GM12801 (cell line): ENCODE data around the gene MIB2.

Experiments
- TF ChIP-seq, protein P1 (sequence below): IDR thresholded peaks from one replicate; pipeline ENCODE4 v1.5.1; 2011; ENCODE audit warnings: control low read depth; ENCODE audit not compliant: insufficient read length; ENCODE audit errors: extremely low read depth

The MIB2 gene

DNA sequence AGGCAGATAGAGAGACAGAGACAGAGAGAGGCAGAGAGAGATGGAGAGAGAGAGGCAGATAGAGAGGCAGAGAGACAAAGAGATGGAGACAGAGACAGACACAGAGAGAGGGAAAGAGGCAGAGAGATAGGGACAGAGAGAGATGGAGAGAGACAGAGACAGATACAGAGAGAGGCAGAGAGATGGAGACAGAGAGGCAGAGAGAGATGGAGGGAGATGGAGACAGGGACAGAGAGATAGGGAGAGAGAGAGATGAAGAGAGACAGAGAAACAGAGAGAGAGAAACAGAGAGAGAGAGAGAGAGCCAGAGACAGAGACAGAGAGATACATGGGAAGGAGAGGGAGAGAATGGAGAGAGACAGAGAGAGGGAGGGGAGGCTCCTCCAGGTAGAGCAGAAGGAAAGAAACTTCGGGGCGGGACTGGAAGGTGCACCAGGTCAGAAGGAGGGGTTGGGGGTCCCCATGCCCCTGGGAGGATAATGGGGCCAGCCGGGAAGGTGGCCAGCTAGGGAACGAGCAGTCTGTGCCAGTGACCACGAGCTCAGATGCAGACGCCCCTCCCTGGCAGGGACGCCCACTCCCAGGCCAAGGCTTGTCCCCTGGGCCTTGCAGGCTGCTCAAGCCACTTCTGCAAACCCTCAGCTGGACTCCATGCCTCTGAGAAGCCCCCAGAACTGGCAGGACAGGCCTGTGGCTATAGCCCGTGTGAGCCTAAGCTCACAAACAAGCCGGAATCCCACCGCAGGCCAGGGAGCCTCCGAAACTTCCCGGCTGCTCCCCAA is 18.6 kb upstream of the MIB2 start:
- TF ChIP-seq, protein P1, sequence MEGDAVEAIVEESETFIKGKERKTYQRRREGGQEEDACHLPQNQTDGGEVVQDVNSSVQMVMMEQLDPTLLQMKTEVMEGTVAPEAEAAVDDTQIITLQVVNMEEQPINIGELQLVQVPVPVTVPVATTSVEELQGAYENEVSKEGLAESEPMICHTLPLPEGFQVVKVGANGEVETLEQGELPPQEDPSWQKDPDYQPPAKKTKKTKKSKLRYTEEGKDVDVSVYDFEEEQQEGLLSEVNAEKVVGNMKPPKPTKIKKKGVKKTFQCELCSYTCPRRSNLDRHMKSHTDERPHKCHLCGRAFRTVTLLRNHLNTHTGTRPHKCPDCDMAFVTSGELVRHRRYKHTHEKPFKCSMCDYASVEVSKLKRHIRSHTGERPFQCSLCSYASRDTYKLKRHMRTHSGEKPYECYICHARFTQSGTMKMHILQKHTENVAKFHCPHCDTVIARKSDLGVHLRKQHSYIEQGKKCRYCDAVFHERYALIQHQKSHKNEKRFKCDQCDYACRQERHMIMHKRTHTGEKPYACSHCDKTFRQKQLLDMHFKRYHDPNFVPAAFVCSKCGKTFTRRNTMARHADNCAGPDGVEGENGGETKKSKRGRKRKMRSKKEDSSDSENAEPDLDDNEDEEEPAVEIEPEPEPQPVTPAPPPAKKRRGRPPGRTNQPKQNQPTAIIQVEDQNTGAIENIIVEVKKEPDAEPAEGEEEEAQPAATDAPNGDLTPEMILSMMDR, result no peak

DNA sequence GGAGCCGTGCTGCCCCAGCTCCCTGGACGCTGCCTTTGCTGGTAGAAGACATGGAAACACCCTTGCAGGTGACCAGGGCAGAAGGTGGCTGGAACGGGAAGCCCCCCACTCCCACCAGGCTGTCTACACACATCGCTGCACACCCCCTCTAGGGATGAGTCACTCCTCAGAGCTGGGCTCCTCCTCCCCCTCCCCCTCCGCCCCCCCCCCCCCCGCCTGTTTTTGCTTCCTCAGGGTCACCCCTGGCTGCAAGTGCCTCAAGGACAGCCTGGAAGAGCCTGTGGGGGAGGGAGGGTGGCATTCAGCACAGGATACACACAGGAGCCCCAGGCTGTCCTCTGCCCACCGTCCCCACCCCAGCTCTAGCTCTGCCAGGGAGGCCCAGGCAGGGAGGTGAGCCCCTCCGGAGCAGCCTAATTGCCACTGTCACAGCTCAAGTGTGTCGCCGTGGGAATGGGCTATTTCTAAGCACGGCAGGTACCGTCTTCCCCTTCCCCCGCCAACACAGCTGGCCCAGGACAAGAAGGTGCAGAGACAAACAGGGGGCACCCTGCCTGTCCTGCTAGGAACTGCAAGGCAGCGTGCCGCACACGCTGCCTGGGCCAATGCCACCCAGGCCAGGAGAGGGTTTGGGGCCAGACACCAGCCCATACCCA is 17.9 kb upstream of the MIB2 start:
- TF ChIP-seq, protein P1, result no peak

DNA sequence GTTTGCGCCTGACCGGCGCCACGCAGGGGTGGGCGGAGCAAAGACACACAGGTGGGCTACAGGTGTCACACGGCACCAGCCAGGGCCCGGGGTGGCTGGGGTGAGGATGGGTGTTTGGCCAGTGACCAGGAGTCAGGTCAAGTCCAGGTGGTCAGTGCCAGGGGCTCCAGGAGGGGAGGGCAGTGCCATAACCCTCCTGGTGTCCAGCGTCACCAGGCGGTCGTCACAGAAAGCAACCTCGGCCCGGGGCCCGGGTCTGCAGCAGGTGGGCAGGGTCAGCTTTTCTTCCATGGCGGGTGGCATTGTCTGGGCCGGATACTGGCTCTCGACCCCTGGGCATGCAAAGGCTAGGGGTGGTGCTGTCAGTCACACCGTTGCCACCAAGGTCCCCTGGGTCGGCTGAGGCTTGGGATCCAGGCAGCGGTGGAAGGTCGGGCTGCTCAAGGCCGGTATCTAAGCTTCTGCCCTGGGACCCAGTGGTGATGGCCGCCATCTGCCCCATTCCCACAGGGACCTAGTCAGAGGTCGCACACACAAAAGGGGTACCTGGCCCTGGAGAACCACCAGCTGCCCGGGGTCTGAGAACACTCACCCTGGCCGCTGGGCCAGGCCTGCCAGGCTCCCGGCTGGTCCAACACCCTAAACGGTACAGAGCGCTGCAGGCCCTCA is 17.1 kb upstream of the MIB2 start:
- TF ChIP-seq, protein P1, result no peak

DNA sequence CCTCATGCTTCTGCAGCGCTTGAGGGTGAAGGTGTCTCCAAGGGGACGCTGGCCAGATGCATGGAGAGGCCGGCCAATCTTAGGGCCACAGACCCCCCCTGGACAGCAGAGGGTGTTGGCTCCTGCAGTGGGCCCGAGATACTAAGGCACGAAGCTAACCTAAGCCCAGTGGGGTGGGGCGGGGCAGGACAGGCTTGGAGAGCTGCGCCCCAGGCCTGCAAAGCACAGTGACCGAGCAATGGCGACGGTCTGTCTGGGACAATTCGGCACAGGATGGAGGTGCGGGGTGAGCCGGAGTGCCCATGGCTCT is 16.6 kb upstream of the MIB2 start:
- TF ChIP-seq, protein P1, result no peak

DNA sequence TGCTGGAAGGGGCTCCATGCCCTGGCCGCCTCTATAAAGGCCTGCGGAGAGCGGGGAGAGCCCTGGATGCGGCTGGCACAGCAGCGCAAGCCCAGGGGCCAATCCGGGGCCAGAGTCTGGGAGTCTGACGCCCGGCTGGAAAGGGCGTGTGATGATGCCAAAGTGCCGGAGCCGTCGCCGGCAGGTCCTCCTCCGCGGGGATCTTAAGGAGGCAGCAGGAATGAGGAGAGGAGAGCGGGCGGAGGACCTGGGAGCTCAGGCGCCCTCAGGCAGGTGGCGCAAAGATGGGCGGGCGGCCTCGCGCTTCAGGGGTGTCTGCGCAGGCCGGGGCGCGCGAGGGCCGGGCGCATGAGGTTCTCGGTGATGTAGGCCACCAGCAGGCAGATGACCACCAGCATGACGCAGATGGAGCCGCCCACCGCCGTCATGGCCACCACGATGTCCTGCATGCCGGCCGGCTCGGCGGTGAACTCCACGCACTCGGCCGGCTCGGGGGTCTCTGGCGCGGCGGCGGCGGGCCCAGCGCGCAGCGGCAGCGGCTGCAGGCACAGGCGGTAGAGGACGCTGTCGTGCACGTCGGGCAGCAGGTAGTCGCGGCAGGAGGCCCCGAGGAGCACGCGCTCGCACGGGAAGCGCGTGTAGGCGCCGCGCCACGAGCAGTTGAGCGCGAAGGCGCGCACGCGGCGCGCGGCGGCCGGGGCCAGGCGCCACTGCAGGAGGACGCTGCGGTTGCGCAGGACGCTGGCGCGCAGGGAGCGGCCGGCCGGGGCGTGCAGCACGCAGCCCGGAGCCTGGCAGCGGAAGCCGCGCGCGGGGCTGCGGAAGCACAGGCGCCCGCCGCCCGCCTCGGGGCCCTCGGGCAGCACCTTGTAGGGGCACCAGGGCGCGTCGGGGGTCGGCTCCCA is 16.0 kb upstream of the MIB2 start:
- TF ChIP-seq, protein P1, result no peak

DNA sequence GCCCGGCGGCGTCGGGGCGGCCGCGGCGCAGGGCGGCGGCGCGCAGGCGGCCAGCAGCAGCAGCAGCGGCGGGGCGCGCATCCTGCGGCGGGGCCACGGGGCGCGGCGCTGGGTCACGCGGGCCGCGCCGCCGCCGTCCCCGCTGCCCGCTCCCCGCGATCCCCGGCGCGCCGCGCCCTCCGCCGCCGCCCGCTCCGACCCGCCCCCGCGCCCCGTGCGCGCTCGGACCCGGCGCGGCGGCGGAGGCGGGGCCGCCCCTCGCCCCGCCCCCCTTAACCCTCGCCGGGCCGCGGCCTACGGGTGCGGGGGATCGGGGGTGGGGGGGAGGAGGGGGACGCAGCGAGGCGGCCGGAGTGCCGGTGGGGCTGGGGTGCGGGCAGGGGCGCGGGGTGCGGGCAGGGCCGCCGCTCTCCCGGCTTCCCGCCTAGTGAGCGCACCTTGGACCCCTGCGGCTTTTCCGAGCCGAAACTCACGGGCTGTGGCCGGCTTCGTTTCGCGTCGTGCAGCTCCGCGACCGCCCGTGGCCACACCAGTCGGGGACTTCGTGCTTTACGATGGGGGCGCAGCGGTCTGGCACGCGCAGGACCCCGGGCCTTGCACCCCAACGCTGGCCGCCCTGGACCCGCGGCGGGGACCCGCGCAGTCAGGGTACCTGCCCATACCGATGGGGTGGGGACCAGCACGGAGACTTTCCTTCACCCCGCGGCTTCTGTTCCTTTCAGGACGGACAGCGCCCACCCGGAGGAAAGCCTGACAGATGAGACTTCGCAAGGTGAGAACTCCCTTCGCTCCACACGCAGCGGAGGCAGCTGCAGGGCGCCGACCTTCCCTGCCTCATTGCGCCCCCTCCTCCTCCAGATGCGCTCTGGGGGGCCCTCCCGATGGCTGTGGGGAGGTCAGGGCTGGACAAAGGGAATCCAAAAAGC is 15.1 kb upstream of the MIB2 start, which contains the start of gene FNDC10:
TSS of gene FNDC10 (minus strand) at position 201 of the 926 bp plus-strand sequence. CDS start at position 81, 120 bp downstream.
- TF ChIP-seq, protein P1, result no peak
